GM23338 (cell line): Measurements from ENCODE around the gene CACNA2D3. TPM values are rescaled to one million over a fixed set of nuclear protein-coding genes. Genes with fewer than 3 reads are reported as not detected.

Experiments used
- ATAC-seq: fragments of 200-7000 bp; cut with Tn5 transposase; 3 replicates; pipeline ENCODE4 v1.9.1; 2020
- DNase-seq: peaks from one replicate; pipeline ENCODE4 v3.0.0-alpha.2; 2015; ENCODE audit warnings: low spot score
- H2AFZ ChIP-seq: fragments of 200-600 bp; sonication (generic); 2 replicates; pipeline ENCODE4 v1.8.0; 2016; ENCODE audit warnings: antibody characterized with exemption, mild to moderate bottlenecking, moderate library complexity
- H3F3A ChIP-seq: fragments of 200-600 bp; sonication (generic); replicated peaks from 2 replicates; pipeline ENCODE4 v1.8.0; 2017; ENCODE audit warnings: antibody characterized with exemption, mixed run types, low read depth
- H3K27ac ChIP-seq: fragments of 200-600 bp; sonication (generic); 2 replicates; pipeline ENCODE4 v1.6.1; 2016; ENCODE audit warnings: low read depth
- H3K27me3 ChIP-seq: fragments of 200-600 bp; sonication (generic); 2 replicates; pipeline ENCODE4 v1.8.0; 2016; ENCODE audit warnings: mild to moderate bottlenecking, mixed run types, moderate library complexity; ENCODE audit not compliant: insufficient read depth
- H3K36me3 ChIP-seq: fragments of 200-600 bp; sonication (generic); 2 replicates; pipeline ENCODE4 v1.8.0; 2016; ENCODE audit warnings: mild to moderate bottlenecking; ENCODE audit not compliant: insufficient read depth
- H3K4me1 ChIP-seq: fragments of 200-600 bp; sonication (generic); 2 replicates; pipeline ENCODE4 v1.8.0; 2016; ENCODE audit warnings: mild to moderate bottlenecking, moderate library complexity; ENCODE audit not compliant: insufficient read depth
- H3K4me2 ChIP-seq: fragments of 200-600 bp; sonication (generic); 2 replicates; pipeline ENCODE4 v1.7.1; 2017; ENCODE audit warnings: mixed run types
- H3K4me3 ChIP-seq: fragments of 200-600 bp; sonication (generic); 2 replicates; pipeline ENCODE4 v1.6.1; 2016; ENCODE audit warnings: mixed run types
- H3K79me2 ChIP-seq: fragments of 200-600 bp; sonication (generic); replicated peaks from 2 replicates; pipeline ENCODE4 v1.8.0; 2017; ENCODE audit warnings: mild to moderate bottlenecking; ENCODE audit not compliant: insufficient read depth
- H3K9me2 ChIP-seq: fragments of 200-600 bp; sonication (generic); 2 replicates; pipeline ENCODE4 v1.8.0; 2017; ENCODE audit not compliant: insufficient read depth
- H4K20me1 ChIP-seq: fragments of 200-600 bp; sonication (generic); replicated peaks from 2 replicates; pipeline ENCODE4 v1.8.0; 2017; ENCODE audit warnings: mild to moderate bottlenecking; ENCODE audit not compliant: insufficient read depth
- H3K27ac Mint-ChIP-seq: 2 replicates; pipeline ENCODE4 v1.8.0; 2020; ENCODE audit warnings: inconsistent platforms, mild to moderate bottlenecking, moderate library complexity, mixed read lengths
- H3K27me3 Mint-ChIP-seq: 3 replicates; pipeline ENCODE4 v1.8.0; 2022; ENCODE audit warnings: low read depth, mild to moderate bottlenecking, moderate library complexity, mixed read lengths, inconsistent platforms; ENCODE audit not compliant: insufficient read depth, poor library complexity
- H3K36me3 Mint-ChIP-seq: 3 replicates; pipeline ENCODE4 v1.8.0; 2021; ENCODE audit warnings: low read depth, mild to moderate bottlenecking, inconsistent platforms, moderate library complexity, mixed read lengths
- H3K4me1 Mint-ChIP-seq: 3 replicates; pipeline ENCODE4 v1.8.0; 2020; ENCODE audit warnings: mild to moderate bottlenecking, inconsistent platforms, mixed read lengths
- H3K4me3 Mint-ChIP-seq: 3 replicates; pipeline ENCODE4 v1.8.0; 2021; ENCODE audit warnings: moderate library complexity, mild to moderate bottlenecking, inconsistent platforms, mixed read lengths
- H3K9me3 Mint-ChIP-seq: 3 replicates; pipeline ENCODE4 v1.8.0; 2020; ENCODE audit warnings: moderate library complexity, mild to moderate bottlenecking, inconsistent platforms, mixed read lengths
- ETS1 ChIP-seq: IDR thresholded peaks from 2 replicates; pipeline ENCODE4 v1.6.1; 2016; ENCODE audit warnings: antibody characterized with exemption
- EZH2phosphoT487 ChIP-seq: fragments of 200-600 bp; sonication (generic); IDR thresholded peaks from one replicate; pipeline ENCODE4 v1.8.1; 2018; ENCODE audit warnings: antibody characterized with exemption; ENCODE audit not compliant: unreplicated experiment
- JUNB ChIP-seq: IDR thresholded peaks from one replicate; pipeline ENCODE4 v1.6.1; 2016; ENCODE audit warnings: antibody characterized with exemption; ENCODE audit not compliant: unreplicated experiment
- NANOG ChIP-seq: IDR thresholded peaks from 2 replicates; pipeline ENCODE4 v1.6.1; 2016; ENCODE audit warnings: antibody characterized with exemption, borderline replicate concordance
- POLR2AphosphoS5 ChIP-seq: IDR thresholded peaks from 2 replicates; pipeline ENCODE4 v1.6.1; 2016; ENCODE audit warnings: antibody characterized with exemption, low read depth
- REST ChIP-seq: IDR thresholded peaks from one replicate; pipeline ENCODE4 v1.6.1; 2018; ENCODE audit warnings: antibody characterized with exemption; ENCODE audit not compliant: unreplicated experiment
- STAT1 ChIP-seq: IDR thresholded peaks from one replicate; pipeline ENCODE4 v1.6.1; 2016; ENCODE audit warnings: antibody characterized with exemption; ENCODE audit not compliant: unreplicated experiment
- ZNF114 ChIP-seq: fragments of 250-450 bp; sonication (Bioruptor Pico); IDR thresholded peaks from 2 replicates; pipeline ENCODE4 v1.5.0; 2020; ENCODE audit warnings: mild to moderate bottlenecking, moderate library complexity
- ZNF331 ChIP-seq: fragments of 250-450 bp; sonication (Bioruptor Pico); IDR thresholded peaks from 2 replicates; pipeline ENCODE4 v1.5.0; 2020; ENCODE audit warnings: low read depth, mild to moderate bottlenecking, moderate library complexity
- ZNF462 ChIP-seq: fragments of 250-450 bp; sonication (Bioruptor Pico); IDR thresholded peaks from 2 replicates; pipeline ENCODE4 v1.5.0; 2020; ENCODE audit warnings: mild to moderate bottlenecking, moderate library complexity
- polyA plus RNA-seq: library from polyadenylated mRNA; unstranded; fragments of >200 nt; fragmentation: Nextera tagmentation; extraction: Ambion mirVana; gene quantifications from 2 replicates; pipeline ENCODE4 v1.2.1, GENCODE V29; 2016
- total RNA-seq: library from RNA; depleted of rRNA; stranded (reverse); fragments of >200 nt; shearing (Covaris generic); gene quantifications from 2 replicates; pipeline ENCODE4 v1.2.3, GENCODE V29; 2014

CACNA2D3 gene
- total and polyA plus RNA-seq, 2 experiments from 2014 or later, result 2.2 to 2.3 TPM

GRCh38 chr3:54877730-54878129 lies 755.4 kb downstream of the CACNA2D3 start:
- H3F3A ChIP-seq, result no peaks in the 10 kb centered on the region
- Mint-ChIP-seq H3K36me3 (no peaks in the 10 kb centered on the region), H3K27ac (no peak overlapping the region), H3K4me3 (no peak overlapping the region), H3K4me1 (peaks cover 29% of the 10 kb centered on the region), H3K27me3 (no peaks in the 10 kb centered on the region), H3K9me3 (no peaks in the 10 kb centered on the region)
- TF ChIP-seq NANOG (no peak), EZH2phosphoT487 (no peak), STAT1 (no peak)
- no peak for ATAC-seq
- H4K20me1 ChIP-seq, result no peaks in the 10 kb centered on the region
- H3K4me2 ChIP-seq, result no peak overlapping the region
- DNase-seq, result no peak
- no peaks in the 10 kb centered on the region for H3K36me3 ChIP-seq
- no peaks in the 10 kb centered on the region for H3K79me2 ChIP-seq
- H3K27ac ChIP-seq, result no peak overlapping the region
- no peaks in the 10 kb centered on the region for H3K27me3 ChIP-seq
- H3K9me2 ChIP-seq, result no peaks in the 10 kb centered on the region
- H2AFZ ChIP-seq, result no peak overlapping the region
- H3K4me1 ChIP-seq, result no peaks in the 10 kb centered on the region
- H3K4me3 ChIP-seq, result no peak overlapping the region

GRCh38 chr3:54878145-54878544 lies 755.8 kb downstream of the CACNA2D3 start:
- H3K9me2 ChIP-seq, result no peaks in the 10 kb centered on the region
- H3K36me3 ChIP-seq, result no peaks in the 10 kb centered on the region
- Mint-ChIP-seq H3K27me3 (no peaks in the 10 kb centered on the region), H3K9me3 (no peaks in the 10 kb centered on the region), H3K4me1 (peaks cover 26% of the 10 kb centered on the region), H3K27ac (no peak overlapping the region), H3K4me3 (no peak overlapping the region), H3K36me3 (no peaks in the 10 kb centered on the region)
- H3F3A ChIP-seq, result no peaks in the 10 kb centered on the region
- H3K4me3 ChIP-seq, result no peak overlapping the region
- no peak overlapping the region for H2AFZ ChIP-seq
- DNase-seq, result no peak
- no peaks in the 10 kb centered on the region for H3K79me2 ChIP-seq
- H3K4me2 ChIP-seq, result no peak overlapping the region
- H3K27ac ChIP-seq, result no peak overlapping the region
- no peak for TF ChIP-seq ETS1
- TF ChIP-seq STAT1, result no peak
- TF ChIP-seq ZNF331, result no peak
- TF ChIP-seq ZNF114 (CRISPR knock-in tag), result no peak
- no peak for TF ChIP-seq EZH2phosphoT487
- TF ChIP-seq JUNB, result no peak
- TF ChIP-seq NANOG, result no peak
- TF ChIP-seq POLR2AphosphoS5, result no peak
- no peak for TF ChIP-seq ZNF462
- TF ChIP-seq REST, result no peak
- no peaks in the 10 kb centered on the region for H3K4me1 ChIP-seq
- no peak for ATAC-seq
- no peaks in the 10 kb centered on the region for H3K27me3 ChIP-seq
- H4K20me1 ChIP-seq, result no peaks in the 10 kb centered on the region
